GM18858 (cell line): Measurements from ENCODE around the gene PTPRG.

Source experiments
- ATAC-seq: cut with Tn5 transposase; IDR thresholded peaks from one replicate; pipeline ENCODE4 v1.9.1; 2021; ENCODE audit not compliant: unreplicated experiment

The PTPRG gene

DNA sequence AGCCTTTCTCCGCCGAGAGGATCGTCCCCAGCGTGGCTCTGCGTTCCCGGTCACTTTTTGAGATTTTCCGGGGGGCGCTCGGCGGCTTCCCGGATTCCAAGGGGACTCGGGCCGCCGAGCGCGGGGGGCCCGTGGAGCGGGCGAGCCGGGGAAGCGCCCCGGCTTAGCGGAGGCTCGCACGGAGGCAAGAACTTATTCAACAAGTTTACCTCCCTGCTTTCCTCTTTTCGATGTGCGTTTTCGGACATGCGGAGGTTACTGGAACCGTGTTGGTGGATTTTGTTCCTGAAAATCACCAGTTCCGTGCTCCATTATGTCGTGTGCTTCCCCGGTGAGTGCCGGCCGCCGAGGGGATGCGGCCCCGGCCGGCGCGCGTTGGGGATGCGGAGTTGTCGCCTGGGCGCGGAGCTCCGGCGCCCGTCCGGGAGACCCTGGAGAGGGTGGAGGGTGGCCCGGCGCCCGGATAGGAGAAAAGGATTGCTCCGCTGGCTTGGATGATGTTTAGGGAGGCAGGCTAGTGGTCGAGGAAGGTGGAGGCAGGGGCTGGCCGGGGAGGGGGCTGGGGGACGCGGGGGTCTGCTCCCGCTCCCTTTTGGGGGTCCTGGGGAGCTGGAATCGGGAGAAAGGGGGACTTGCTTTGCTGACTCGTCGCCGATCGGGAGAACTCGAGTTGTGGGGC is 810 bp downstream of the PTPRG start:
- ATAC-seq, result no peak

DNA sequence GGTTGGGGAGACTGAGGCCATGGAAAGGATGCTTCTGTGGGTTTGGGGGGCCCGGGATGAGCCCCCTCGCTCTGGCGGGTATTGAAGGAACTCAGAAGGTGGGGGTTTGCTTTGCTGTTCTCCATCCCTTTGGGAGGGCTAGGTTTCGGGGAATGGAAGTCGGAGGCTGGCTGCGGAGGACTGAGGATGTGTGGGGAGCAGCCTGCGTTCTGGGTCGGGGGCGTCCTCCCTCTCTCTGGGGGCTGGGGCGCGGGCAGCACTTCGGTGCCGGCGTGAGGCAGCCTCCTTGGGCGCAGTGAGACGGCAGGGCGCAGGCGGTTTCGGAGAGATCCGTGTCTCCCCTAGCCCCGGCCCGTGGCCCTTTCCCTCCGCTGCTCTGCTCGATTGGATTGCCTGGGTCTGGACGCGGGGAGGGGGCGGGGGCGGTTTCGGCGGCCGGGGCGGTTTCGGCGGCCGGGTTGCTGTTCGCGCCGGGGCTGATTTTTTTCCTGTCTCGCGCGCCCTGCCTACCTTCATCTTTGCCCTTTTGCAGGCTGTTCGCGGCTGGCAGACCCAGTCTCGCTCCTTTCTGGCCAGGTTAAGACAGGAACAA is 1.4 kb downstream of the PTPRG start:
- no peak for ATAC-seq

DNA sequence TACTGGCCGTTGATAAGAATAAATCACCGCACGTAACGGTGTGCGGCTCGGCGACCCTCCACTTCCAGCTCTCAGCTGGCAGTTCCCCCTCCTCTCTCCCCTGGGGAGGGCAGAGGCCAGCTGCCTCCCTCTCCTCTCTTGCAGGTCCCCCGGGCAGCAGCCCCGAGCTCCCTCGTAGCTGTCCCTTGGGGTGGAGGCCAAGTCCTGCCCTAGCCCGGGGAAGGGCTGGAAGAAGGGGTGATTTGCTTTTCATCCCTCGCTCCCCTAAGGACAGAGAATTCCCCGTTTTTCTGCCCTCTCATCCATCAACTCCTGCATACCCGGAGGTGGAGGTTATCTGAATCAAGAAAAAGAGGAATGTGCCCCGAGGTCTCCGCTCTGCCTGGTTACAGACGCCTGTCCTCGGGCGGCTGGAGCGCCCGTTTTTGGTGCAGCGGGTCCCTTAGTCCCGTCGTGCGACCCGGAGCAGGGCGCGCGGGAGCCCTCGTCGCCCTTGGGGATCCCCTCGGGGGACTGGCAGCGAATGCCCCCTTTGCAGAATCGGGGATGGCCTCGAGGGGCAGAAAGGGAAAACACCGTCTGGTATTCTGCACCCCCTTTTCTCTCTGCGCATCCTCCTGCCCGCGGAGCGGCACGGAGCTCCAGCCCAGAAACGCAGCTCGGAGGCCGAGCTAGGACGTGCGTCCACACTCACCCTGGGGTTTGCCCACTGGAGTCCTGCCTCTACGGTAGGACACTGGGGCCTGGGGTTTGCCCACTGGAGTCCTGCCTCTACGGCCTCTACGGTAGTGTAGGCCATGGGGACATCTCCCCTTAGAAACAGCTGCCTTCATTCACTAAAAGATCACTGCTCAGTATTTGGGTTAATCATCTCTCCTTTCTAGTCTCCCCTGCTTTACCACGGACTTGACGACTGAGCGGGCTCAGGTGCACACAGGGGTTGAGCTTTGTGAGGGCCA is 2.2 kb downstream of the PTPRG start:
- no peak for ATAC-seq

DNA sequence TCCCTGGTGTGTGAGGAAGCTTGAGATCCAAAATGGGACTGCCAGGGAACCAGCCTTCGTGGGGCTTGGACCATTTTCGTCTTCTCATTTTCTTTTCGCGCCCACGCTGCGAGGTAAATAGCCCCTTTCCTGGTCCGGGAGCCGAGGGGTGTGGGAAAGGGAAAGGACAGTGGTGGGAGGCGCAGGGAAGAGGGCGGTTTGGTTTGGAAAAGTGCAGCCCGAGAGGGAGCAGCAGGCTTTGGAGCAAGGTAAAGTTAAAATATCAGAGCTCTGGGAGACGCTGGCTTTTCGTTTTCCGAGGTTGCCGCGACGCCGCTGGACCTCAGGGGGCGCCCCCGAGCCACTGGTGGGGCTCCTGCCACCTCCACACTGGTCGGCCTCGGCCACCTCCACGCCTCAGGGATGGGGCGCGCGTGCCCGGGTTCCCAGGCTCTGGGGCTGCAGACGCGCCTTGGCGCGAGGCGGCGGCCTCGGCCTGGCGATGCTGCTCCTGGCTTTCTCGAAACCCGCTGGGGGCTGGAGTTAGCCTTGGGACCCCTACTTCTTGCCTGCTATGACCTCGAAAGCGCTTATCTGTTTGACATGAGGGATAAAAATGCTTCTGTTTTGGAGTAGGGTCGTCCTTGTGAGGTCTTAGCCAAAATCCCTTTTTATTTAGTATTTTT is 3.2 kb downstream of the PTPRG start:
- no peak for ATAC-seq

DNA sequence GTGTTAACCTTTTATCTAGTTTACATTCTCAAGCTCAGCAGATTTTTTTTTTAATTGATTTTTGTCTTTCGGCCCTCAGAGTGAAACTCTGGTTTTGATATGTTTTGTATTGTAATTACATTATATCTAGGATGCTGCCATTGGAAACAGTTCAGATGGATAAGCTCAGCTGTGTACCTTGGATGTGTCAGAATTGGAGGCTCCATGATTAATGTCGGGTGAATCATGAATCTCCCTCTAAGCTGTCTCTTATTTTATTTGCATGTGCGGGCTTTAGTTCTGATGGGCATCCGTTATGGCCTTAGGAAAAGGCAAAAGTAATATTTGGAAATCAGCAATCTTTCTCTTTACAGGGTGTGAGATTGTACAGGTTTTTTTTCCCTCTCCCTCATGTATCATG is 4.2 kb downstream of the PTPRG start:
- ATAC-seq, result no peak

DNA sequence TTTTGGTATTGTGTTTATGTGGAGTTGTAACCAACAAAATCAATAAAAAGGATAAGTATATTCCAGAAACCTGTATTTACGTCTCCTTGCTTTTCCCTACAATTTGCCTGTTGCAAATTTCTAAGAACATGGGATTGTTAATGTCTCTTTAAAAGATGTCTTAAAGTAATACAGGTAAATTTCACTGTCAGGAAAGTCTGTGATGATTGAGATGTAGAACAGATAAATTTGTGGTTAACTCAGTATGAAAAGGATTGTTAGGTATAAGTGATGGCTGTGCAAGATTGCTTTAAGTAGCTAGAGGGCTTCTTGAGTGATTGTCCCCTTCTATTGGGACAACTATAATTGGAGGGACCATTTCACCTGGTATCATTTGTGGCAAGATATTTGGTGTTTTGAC is 6.8 kb downstream of the PTPRG start:
- no peak for ATAC-seq

DNA sequence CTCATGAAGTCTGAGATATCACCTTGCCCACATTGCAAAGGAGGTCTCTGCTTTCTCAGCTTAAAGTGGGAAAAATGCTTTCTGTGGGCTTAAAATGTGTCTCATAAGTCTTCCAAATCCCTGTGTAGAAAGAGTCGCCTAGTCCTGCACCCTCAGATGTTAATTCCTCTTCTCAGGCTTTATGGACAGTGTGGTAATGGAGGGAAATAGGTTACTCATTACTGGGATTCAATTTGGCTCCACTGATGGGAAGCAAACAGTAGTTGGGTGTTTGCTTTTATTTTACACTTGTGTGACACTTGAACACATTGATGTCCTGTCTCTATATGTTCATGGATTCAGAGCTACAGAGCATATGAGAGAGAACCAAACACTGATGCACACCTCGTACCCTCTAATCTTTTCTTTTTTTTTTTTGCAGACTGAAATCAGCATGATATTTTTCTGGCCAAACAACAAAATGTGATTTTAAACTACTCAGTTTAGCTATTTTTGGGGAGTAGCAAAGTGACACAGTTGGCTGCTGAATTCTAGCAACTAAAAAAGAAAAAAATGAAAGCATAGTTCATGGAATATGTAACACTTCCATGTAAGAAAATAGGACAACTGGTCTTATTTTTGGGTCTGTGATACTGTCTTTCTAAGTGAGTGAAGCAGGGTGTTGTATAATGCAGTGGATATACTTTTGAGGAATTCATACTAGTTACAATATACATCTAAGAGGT is 8.6 kb downstream of the PTPRG start:
- ATAC-seq, result no peak

DNA sequence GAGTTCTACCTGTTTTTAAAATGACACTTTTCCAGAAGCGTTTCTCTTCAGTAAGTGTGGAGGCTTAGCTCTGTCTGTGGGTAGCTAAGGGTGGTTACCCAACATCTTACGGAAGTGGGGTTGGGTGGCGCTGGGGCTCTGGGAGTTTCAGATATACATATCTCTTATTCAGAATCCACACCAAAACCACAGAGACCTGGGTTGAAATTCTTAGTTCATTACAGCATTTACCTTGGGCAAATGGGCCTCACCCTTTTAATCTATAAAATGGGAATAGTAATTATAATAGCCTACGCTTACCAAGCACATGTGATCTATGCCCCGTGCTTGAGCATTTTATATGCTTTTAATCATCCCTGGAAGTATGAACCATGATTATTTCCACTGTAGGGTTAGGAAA is 9.4 kb downstream of the PTPRG start:
- no peak for ATAC-seq

DNA sequence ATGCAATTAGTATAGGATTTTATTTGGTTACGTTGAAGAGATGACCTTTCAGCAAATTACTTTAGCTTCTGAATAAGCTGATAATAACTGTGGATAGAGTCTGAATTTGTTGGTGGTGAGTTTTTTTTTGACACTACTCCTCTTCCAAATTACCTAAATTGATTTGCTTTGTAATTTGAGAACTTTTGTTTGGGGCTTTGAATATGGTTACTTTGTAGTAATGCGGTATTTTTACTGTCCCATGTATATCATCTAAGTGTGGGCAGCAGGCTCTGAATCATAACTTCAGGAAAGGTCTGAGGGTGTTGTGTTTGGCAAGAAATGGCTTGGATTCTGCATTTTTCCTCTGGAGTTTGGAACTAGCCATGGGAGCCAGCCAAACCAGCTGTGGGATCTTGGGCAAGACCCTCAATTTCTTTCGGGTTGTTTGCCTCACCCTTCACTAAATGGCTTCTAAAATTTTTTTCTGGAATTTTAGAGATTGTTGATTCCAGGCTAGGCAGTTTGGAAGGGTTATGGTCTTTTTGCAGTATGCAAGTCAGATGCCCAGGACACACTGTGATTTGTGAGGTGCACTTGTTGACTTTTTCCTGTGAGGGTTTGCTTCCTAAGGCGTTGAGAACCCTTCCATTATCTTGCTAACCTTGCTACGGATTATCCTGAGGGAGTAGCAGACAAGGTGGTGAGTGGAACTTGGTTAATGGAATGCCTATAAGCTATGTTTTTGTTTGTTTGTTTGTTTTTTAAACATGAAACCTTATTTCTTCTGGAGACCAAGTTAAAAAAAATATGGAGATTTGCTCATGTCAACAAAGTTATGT is 10.4 kb downstream of the PTPRG start:
- no peak for ATAC-seq

DNA sequence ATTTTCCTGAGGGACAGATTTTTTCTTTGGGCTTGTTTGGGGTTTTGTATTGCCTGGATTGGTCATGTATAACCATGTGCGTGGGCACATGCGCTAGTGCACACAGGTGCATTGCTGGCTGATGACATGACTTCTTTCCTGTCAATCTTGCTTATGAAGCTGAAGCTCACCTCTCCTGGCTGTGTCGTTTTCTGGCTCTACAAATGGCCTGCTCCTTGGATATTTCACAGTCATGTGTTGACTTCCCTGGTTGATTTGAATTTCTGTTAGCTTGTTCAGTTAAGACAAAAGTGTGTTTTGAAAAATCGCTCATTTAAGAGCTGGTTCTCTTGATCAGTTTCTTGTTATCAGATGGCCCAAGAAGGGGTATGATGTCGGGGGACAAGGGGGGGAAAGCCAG is 11.5 kb downstream of the PTPRG start:
- no peak for ATAC-seq

DNA sequence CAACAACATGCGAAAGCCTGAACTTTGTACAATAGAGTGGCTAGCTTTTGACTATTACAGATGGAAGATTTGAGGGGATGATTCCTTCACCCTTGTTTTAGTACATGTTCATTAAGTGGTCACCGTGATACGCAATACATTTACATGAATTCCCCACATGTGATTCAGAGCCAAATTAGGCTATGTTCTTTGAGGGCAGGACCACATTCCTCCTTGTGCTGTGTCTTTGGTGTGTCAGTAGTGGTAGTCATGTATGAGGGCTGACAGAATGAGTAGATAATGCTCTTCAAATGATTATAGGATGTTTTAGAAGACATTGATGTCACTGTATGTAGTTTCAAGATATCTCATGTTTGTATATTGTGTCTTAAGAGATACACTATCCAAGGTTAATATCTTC is 12.1 kb downstream of the PTPRG start:
- no peak for ATAC-seq

DNA sequence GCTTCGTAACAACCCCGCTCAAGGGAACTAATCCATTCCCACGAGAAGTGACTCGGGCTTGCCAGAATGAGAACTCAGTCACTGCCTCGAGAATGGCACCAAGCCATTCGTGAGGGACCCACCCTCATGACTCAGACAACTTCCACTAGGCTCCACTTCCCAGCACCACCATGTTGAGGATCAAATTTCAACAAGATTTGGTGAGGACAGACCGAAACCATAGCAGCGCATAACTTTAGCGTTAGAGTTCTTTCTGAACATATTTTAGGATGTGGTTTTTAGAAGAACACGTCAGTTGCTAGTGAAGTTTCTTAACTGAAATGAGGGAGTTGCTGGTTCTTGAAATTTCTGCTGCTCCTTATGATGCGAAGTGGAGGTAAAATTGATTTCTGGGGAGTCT is 13.5 kb downstream of the PTPRG start:
- ATAC-seq, result no peak

DNA sequence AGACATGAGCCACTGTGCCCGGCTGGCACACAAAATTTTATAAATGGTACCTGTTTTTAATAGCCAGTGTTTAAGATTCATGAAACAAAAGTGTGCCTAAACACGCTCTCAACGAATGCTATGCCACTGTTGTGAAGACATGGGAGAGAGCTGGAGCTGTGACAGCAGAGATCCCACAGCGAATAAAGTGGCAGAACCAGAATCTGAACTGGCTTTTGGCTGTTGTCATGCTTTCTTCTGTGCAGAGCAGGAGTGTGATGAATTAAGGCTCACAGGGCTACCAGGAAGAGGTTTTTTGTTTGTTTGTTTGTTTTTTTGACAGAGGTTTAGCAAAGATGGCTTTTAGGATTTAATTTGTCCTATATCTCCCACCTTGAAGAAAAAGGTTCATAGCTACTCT is 14.5 kb downstream of the PTPRG start:
- no peak for ATAC-seq

DNA sequence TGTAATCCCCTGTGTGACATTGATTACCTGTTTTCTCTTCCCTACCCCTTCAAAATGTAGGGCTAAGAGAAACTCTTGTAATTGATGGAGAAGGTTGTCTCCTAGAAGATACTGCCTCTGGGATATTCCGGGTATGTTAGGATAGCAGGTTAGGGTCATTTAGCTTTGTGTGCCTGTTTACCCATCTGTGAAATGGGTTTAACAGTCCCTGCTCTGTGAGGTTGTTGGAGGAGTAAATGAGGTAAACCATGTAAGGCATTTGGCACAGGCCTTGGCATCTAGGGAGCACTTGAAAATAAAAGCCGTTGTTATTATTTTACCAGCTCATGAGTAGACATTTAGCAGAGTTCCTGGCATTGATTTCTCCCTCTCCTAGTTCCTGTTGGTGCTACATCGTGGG is 16.4 kb downstream of the PTPRG start:
- ATAC-seq, result no peak

DNA sequence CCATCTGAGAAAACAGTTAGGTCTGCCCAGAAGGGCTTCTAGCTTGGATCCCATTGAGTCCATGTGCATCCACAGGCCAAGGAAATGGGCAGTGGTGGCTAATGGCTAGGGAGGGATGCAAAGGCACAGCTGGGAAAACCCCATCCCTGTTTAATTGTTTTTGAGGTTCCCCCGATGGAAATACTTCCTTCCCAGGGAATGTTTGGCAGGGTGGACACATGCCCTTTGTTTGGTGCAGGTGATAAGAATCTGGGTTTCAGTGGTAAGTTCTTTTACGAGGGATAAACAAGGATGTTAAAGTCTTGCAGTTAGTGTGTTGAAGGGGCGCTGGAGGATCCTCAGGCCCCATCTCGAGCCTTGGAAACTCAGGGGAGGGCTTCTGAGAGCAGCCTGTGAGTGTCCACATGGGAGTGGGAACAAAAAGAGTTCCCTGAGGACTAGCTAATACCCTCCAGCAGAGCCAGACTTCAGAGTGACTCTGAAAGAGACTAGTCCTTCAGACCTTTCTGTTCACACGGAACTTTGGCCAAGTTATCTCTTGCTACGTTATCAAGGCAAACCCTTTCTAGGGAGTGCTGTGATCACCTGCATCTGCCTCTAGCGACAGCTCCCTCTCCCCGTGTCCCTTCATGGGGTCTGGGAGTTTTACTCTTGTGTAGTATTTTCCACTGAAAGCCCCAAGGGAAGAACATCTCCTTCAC is 17.4 kb downstream of the PTPRG start:
- no peak for ATAC-seq

DNA sequence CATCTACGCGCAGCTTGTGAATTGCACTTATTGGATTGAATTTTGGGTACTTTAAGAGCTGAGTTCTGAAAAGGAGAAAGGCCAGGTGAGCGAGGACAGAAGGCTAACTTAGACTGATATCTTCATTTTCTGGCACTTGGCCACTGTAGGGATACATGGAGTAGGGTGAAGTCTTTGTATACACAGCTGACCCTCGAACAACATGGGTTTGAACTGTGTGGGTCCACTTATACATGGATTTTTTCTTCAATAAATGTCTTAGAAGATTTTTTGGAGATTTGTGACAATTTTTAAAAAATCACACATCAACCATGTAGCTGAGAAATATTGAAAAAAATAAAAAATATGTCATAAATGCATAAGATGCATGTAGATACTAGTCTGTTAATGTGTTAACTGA is 18.3 kb downstream of the PTPRG start:
- ATAC-seq, result no peak

DNA sequence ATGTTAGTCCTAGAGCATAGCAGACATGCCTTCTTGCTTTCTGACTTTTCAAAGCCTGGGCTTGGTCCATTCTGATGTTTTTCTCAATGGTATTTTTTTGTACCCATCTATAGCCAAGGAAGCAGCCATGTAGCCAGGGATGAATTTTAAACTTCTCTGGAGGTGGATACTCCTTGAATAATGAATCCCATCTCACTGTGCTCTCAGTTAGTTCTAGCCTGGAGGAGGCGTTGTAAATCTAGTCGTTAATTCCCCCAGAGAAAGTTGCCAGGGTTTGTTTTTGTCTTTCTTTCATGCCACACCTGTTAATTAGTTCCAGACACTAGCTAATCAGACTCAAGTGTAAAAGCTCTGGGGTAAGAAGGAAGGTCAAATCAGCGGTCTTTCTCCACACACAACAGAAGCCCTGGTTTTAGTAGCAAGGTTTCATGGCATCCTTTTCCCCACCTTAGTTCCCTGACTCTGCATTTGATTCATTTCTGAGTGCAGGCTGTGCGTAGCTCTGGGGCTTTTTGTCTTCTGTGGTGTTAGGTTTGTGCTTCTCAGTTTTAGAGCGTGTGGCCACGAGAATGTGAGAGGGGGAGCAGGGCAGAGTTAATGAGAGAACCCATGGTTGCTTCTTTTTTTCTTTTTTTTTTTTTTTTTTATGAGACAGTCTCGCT is 19.7 kb downstream of the PTPRG start:
- no peak for ATAC-seq

DNA sequence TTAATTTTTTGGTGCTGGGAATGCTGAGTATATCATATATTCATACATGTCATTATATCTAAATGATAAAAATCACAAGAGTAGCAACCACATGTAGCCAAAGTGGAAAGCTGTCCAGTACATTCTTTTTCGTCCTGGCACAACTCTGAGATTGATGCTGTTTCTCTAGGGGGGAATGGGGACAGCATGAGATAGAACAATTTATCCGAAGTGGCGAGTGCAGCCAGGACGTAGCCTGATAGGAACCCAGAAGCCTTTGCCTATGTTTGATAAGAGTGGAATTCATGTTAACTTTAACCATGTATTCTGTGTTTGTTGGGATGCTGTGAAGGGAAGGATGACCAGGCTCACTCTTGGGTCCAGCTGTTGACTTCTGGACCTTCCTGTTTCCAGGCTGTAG is 20.9 kb downstream of the PTPRG start:
- ATAC-seq, result no peak

DNA sequence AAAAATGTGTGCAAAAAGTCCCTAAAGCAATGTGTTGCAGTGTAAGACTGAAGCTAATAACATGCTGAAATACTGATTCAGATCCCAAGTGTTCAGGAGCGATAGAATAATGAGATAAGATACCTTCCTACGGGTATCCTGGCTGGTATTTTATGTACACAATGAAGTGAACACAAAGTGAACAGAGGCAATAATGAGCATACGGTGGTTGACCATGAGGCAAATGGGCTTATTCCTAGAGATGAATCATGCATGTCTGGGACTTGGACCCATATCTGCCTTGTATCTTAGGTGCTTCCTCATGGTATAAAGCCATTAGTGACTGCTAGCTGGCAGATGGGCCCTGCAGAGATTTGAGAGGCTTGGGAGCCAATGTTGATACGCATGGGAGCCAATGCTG is 21.5 kb downstream of the PTPRG start:
- no peak for ATAC-seq
